PFSK-1 (cell line): ENCODE data around the gene SPEF1.

Source experiments
- POLR2AphosphoS5 ChIP-seq: IDR thresholded peaks from 2 replicates; pipeline ENCODE4 v1.6.1; 2012; ENCODE audit warnings: low read depth, mild to moderate bottlenecking, control low read depth, low read length, moderate library complexity
- REST ChIP-seq, 2 experiments: IDR thresholded peaks; 2 replicates each; pipeline versions ENCODE4 v1.6.1 to v1.8.0; 2011 to 2012; ENCODE audit warnings: low read depth in 2 of 2, low read length in 2 of 2, control low read depth in 1 of 2, inconsistent platforms in 1 of 2, mild to moderate bottlenecking in 1 of 2, moderate library complexity in 1 of 2; ENCODE audit not compliant: insufficient read depth in 1 of 2
- SIN3A ChIP-seq: IDR thresholded peaks from 2 replicates; pipeline ENCODE4 v1.6.1; 2012; ENCODE audit warnings: mild to moderate bottlenecking, low read length, moderate library complexity, borderline replicate concordance; ENCODE audit not compliant: insufficient read depth
- TAF1 ChIP-seq: IDR thresholded peaks from 2 replicates; pipeline ENCODE4 v1.6.1; 2012; ENCODE audit warnings: low read length, control low read depth, borderline replicate concordance; ENCODE audit not compliant: insufficient read depth

DNA sequence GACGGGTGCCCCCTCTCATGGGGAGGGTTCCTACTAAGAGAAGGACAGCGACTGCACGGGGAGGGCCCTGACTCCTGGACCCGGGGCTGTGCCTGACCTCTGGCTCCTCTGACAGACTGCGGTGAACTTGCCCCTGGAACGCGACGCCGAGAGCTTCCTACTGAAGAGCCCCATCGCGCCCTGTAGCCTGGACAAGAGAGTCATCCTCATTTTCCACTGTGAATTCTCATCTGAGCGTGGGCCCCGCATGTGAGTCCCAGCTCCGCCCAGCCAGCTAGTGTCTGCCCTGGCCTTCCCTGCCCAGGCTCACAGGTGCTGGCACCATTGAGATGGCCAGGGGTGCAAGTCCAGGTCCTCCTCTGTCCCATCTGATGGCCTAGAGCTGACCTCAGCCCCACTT, 22.0 kb upstream of the SPEF1 start:
- TF ChIP-seq POLR2AphosphoS5 = no peak
- TF ChIP-seq REST (IDR thresholded peaks at IDR 0.05; ENCODE audit: insufficient read depth in 1 of 2, low read depth in 2 of 2, low read length in 2 of 2) = no peak
- no peak for TF ChIP-seq SIN3A
- no peak for TF ChIP-seq TAF1
